ENCODE results near the gene HOXD10. TPM values are rescaled to one million over a fixed set of nuclear protein-coding genes. Genes with fewer than 3 reads are reported as not detected.
A peak's percentile ranks its signal among the peaks of the same experiment; 100 is the strongest.

Gene HOXD10
- total RNA-seq, 1 donor from 2014 or later: not detected

GRCh38 chr2:176160251-176160985 is 43.8 kb downstream of the HOXD10 start:
- H3K4me3 Mint-ChIP-seq (ENCODE audit: unreplicated experiment): no peak overlapping the region
- no peak for TF ChIP-seq CTCF (IDR thresholded peaks at IDR 0.05; ENCODE audit: unreplicated experiment)
- H3K27me3 Mint-ChIP-seq (ENCODE audit: unreplicated experiment): peaks cover 47% of the 10 kb centered on the region
- H3K27ac Mint-ChIP-seq (ENCODE audit: unreplicated experiment): no peak overlapping the region
- no peaks in the 10 kb centered on the region for H3K9me3 Mint-ChIP-seq (ENCODE audit: unreplicated experiment)
- H3K36me3 Mint-ChIP-seq (ENCODE audit: low read depth, unreplicated experiment): no peaks in the 10 kb centered on the region
- peaks cover 33% of the 10 kb centered on the region for H3K4me1 Mint-ChIP-seq (ENCODE audit: unreplicated experiment)
- DNase-seq (ENCODE audit: low spot score): no peak

- Mint-ChIP-seq H3K4me3 (ENCODE audit: unreplicated experiment) (no peak overlapping the region), H3K27me3 (ENCODE audit: unreplicated experiment) (peaks cover 49% of the 10 kb centered on the region), H3K9me3 (ENCODE audit: unreplicated experiment) (no peaks in the 10 kb centered on the region), H3K4me1 (ENCODE audit: unreplicated experiment) (peaks cover 33% of the 10 kb centered on the region), H3K27ac (ENCODE audit: unreplicated experiment) (no peak overlapping the region), H3K36me3 (ENCODE audit: low read depth, unreplicated experiment) (no peaks in the 10 kb centered on the region)
- no peak for TF ChIP-seq CTCF (IDR thresholded peaks at IDR 0.05; ENCODE audit: unreplicated experiment)
- DNase-seq (ENCODE audit: low spot score): no peak
These were observed 44.6 kb downstream of the HOXD10 start for GRCh38 chr2:176160986-176161824.

- no peak for DNase-seq (ENCODE audit: low spot score)
- Mint-ChIP-seq H3K4me1 (ENCODE audit: unreplicated experiment) (peaks cover 33% of the 10 kb centered on the region), H3K4me3 (ENCODE audit: unreplicated experiment) (no peak overlapping the region), H3K27me3 (ENCODE audit: unreplicated experiment) (peaks cover 48% of the 10 kb centered on the region), H3K36me3 (ENCODE audit: low read depth, unreplicated experiment) (no peaks in the 10 kb centered on the region), H3K9me3 (ENCODE audit: unreplicated experiment) (no peaks in the 10 kb centered on the region), H3K27ac (ENCODE audit: unreplicated experiment) (no peak overlapping the region)
- TF ChIP-seq CTCF (IDR thresholded peaks at IDR 0.05; ENCODE audit: unreplicated experiment): no peak
These were observed 45.4 kb downstream of the HOXD10 start for GRCh38 chr2:176161825-176162626.

- H3K4me3 Mint-ChIP-seq (ENCODE audit: unreplicated experiment): no peak overlapping the region
- no peaks in the 10 kb centered on the region for H3K36me3 Mint-ChIP-seq (ENCODE audit: low read depth, unreplicated experiment)
- H3K27me3 Mint-ChIP-seq (ENCODE audit: unreplicated experiment): peaks cover 44% of the 10 kb centered on the region
- H3K9me3 Mint-ChIP-seq (ENCODE audit: unreplicated experiment): no peaks in the 10 kb centered on the region
- peak overlapping the region; percentile 48 for H3K27ac Mint-ChIP-seq (ENCODE audit: unreplicated experiment)
- H3K4me1 Mint-ChIP-seq (ENCODE audit: unreplicated experiment): peaks cover 26% of the 10 kb centered on the region
- DNase-seq (ENCODE audit: low spot score): no peak
- no peak for TF ChIP-seq CTCF (IDR thresholded peaks at IDR 0.05; ENCODE audit: unreplicated experiment)
These were observed 46.5 kb downstream of the HOXD10 start for GRCh38 chr2:176162911-176163671.
